ENCODE results near the gene TSPEAR.

The TSPEAR gene

DNA sequence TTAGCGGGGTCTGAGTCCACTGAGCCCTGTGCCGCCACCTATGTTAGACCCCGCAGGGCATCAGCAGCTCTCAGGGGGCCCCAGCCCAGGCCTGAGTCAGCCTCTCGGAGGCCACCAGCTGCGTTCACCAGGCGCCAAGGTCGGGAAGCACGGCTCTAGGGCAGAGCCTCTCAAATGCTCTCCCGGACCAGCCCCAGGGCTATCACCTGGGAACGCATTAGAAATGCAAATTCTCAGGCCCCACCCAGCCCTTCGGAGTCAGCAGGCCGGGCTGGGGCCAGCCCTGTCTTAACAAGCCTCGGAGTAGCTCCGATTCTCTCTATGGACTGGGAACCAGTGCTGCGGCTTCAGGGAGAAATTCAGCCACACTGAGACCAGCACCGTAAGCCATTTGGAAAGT lies 37.2 kb upstream of the TSPEAR start:
- Histone ChIP-seq H3K36me3 (no peaks in the 10 kb centered on the region), H3K4me3 (ENCODE audit: low read depth in 1 of 2, low read length in 1 of 2) (no peak overlapping the region), H3K27ac (no peak overlapping the region), H3K27me3 (peaks cover 61% of the 10 kb centered on the region), H3K9me3 (no peaks in the 10 kb centered on the region), H3K4me1 (ENCODE audit: control insufficient read depth in 1 of 2, insufficient read depth in 1 of 2, low read depth in 1 of 2, low read length in 1 of 2) (peaks cover 0 to 4% of the 10 kb centered on the region in 2 experiments)
- TF ChIP-seq, protein P1, sequence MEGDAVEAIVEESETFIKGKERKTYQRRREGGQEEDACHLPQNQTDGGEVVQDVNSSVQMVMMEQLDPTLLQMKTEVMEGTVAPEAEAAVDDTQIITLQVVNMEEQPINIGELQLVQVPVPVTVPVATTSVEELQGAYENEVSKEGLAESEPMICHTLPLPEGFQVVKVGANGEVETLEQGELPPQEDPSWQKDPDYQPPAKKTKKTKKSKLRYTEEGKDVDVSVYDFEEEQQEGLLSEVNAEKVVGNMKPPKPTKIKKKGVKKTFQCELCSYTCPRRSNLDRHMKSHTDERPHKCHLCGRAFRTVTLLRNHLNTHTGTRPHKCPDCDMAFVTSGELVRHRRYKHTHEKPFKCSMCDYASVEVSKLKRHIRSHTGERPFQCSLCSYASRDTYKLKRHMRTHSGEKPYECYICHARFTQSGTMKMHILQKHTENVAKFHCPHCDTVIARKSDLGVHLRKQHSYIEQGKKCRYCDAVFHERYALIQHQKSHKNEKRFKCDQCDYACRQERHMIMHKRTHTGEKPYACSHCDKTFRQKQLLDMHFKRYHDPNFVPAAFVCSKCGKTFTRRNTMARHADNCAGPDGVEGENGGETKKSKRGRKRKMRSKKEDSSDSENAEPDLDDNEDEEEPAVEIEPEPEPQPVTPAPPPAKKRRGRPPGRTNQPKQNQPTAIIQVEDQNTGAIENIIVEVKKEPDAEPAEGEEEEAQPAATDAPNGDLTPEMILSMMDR (IDR thresholded peaks at IDR 0.05), result no peak

DNA sequence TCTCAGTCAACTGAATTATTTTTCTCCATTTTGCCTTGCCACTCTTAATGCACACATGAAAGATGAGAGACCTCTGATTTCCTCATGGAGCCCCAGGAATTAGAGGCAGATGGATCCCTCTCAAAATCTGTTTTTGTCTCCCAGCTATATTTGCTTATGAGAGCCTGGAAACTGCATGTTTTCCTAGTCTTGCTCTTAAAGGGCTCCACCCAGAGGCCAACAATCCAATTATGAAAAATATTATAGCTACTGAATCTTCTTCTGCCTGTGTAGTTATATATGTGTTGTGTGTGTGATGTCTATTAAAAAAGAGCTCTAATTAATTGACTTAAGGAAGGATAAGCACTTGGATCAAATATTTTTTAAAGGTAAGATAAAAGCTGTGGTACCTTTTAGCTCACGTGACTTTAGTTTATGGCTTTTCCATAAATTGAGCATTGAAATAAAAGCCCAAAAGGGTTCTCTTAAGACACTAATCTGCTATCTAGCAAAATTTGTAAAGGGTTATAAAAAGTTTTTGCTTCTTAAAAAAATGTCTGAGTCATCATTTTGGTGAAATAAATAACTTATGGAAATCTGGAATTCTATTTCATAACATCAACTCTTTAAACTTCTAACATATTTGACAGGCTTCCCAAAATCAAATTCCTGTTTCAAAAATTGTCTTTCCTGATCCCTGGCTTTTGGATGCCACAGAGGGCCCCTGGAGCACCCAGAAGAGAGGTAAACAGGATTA lies 31.2 kb upstream of the TSPEAR start:
- TF ChIP-seq, protein P1 (IDR thresholded peaks at IDR 0.05), result no peak
- Histone ChIP-seq H3K9me3 (no peaks in the 10 kb centered on the region), H3K27me3 (peaks cover 20% of the 10 kb centered on the region), H3K4me1 (ENCODE audit: control insufficient read depth in 1 of 2, insufficient read depth in 1 of 2, low read depth in 1 of 2, low read length in 1 of 2) (no peaks in the 10 kb centered on the region), H3K27ac (no peak overlapping the region), H3K4me3 (ENCODE audit: low read depth in 1 of 2, low read length in 1 of 2) (no peak overlapping the region), H3K36me3 (no peaks in the 10 kb centered on the region)

DNA sequence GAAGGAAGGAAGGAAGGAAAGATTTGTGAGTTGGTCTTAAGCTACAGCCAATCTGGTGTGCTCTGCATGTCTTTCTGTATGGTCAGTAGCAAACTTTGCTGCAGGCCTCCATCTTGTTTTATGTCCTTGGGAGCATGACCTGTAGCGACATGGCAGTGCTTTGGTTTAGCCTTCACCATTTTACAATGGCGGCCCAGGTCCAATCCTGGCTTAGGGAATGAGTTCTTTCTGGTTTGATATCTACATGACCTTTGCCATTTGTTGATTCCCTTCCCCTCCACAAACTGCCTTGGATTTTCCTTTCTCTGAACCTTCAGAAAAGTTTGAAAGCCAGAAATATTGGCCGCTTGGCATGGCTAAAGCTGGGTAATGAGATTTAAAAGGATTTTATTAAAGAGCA lies 30.5 kb upstream of the TSPEAR start:
- H3K27me3 ChIP-seq, result peaks cover 15% of the 10 kb centered on the region
- H3K4me3 ChIP-seq (ENCODE audit: low read depth in 1 of 2, low read length in 1 of 2), result no peak overlapping the region
- H3K4me1 ChIP-seq (ENCODE audit: control insufficient read depth in 1 of 2, insufficient read depth in 1 of 2, low read depth in 1 of 2, low read length in 1 of 2), result no peaks in the 10 kb centered on the region
- H3K36me3 ChIP-seq, result no peaks in the 10 kb centered on the region
- H3K27ac ChIP-seq, result no peak overlapping the region
- H3K9me3 ChIP-seq, result no peaks in the 10 kb centered on the region
- TF ChIP-seq, protein P1 (IDR thresholded peaks at IDR 0.05), result no peak

DNA sequence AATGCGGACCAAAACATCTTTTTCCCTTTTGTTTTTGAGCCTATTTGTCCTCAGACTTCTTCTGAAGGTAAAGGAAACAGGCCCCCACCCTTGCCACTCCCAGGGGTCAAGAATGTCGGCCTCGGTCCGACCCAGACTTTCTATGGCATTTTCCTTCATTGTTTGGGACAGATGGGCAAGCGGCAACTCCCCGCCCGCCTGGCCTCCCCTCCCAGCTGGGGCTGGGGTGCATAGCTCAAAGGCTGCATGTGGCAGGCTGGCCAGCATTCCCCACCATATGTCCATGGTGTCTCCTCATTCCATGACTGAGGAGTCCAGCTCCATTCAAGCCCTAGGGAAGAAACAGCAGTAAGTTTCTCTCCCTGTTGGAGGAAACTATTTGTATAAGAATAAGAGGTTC lies 29.4 kb upstream of the TSPEAR start:
- Histone ChIP-seq H3K4me1 (ENCODE audit: control insufficient read depth in 1 of 2, insufficient read depth in 1 of 2, low read depth in 1 of 2, low read length in 1 of 2) (no peaks in the 10 kb centered on the region), H3K27me3 (peaks cover 15% of the 10 kb centered on the region), H3K4me3 (ENCODE audit: low read depth in 1 of 2, low read length in 1 of 2) (no peak overlapping the region), H3K9me3 (no peaks in the 10 kb centered on the region), H3K36me3 (no peaks in the 10 kb centered on the region), H3K27ac (no peak overlapping the region)
- TF ChIP-seq, protein P1 (IDR thresholded peaks at IDR 0.05), result no peak

DNA sequence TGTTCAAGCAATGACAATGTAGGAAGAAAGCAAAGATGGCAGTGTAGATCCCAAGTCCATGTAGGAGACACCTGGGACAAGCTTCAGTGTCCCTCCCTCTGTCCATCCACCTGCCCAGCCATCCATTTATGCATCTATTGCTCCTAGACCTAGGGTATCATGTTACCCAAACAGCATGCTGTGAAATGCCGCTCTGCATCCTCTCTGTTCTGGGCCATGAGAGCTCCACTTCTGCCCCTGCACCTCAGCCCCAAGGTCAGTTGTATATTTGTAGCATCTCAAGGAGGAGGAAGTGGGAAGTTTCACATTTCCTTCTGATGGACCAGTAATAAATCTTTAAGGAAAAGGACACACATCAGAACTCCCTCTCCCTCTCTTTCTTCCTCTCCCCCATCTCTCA lies 27.9 kb upstream of the TSPEAR start:
- Histone ChIP-seq H3K36me3 (no peaks in the 10 kb centered on the region), H3K4me3 (ENCODE audit: low read depth in 1 of 2, low read length in 1 of 2) (no peak overlapping the region), H3K27ac (no peak overlapping the region), H3K9me3 (no peaks in the 10 kb centered on the region), H3K4me1 (ENCODE audit: control insufficient read depth in 1 of 2, insufficient read depth in 1 of 2, low read depth in 1 of 2, low read length in 1 of 2) (no peaks in the 10 kb centered on the region), H3K27me3 (peaks cover 8% of the 10 kb centered on the region)
- TF ChIP-seq, protein P1 (IDR thresholded peaks at IDR 0.05), result no peak

Data from neutrophil (primary cell).